Stimulated activated CD4-positive, alpha-beta T cell treated with anti-CD3 and anti-CD28 coated beads, Interleukin-2, amount 100 ng/mL, for 48 hours (primary cell): ENCODE measurements around the gene TMPRSS6.

Experiments used
- DNase-seq, 2 donors: peaks; one replicate each; pipeline ENCODE4 v3.0.0-alpha.2; 2020

The TMPRSS6 gene

GRCh38 chr22:37109242-37109917 is at the start of gene TMPRSS6:
Gene TMPRSS6 (minus strand): TSS chr22:37109713. CDS start chr22:37103417, 6,296 bp downstream.
- DNase-seq: no peak

- no peak for DNase-seq
These were observed 49.4 kb upstream of the TMPRSS6 start for GRCh38 chr22:37158963-37159290.

- no peak for DNase-seq
These were observed 48.2 kb upstream of the TMPRSS6 start for GRCh38 chr22:37157516-37158285.

- DNase-seq: no peak
These were observed 47.3 kb upstream of the TMPRSS6 start for GRCh38 chr22:37156686-37157435.

- no peak for DNase-seq
These were observed 46.5 kb upstream of the TMPRSS6 start for GRCh38 chr22:37155971-37156370.

GRCh38 chr22:37154925-37155712 is 45.6 kb upstream of the TMPRSS6 start:
- DNase-seq: no peak

- DNase-seq: no peak
These were observed 44.4 kb upstream of the TMPRSS6 start for GRCh38 chr22:37153901-37154300.

GRCh38 chr22:37151401-37151800 is 41.9 kb upstream of the TMPRSS6 start:
- no peak for DNase-seq

- no peak for DNase-seq
These were observed 41.2 kb upstream of the TMPRSS6 start for GRCh38 chr22:37150701-37151100.

GRCh38 chr22:37148742-37149665 is 39.5 kb upstream of the TMPRSS6 start:
- no peak for DNase-seq

GRCh38 chr22:37148031-37148651 is 38.6 kb upstream of the TMPRSS6 start:
- DNase-seq: no peak

GRCh38 chr22:37147186-37147990 is 37.9 kb upstream of the TMPRSS6 start:
- no peak for DNase-seq

- DNase-seq: no peak
These were observed 37.1 kb upstream of the TMPRSS6 start for GRCh38 chr22:37146507-37147180.

GRCh38 chr22:37146051-37146385 is 36.5 kb upstream of the TMPRSS6 start:
- no peak for DNase-seq

GRCh38 chr22:37145180-37146050 is 35.9 kb upstream of the TMPRSS6 start:
- no peak for DNase-seq

- no peak for DNase-seq
These were observed 34.7 kb upstream of the TMPRSS6 start for GRCh38 chr22:37144180-37144554.

- no peak for DNase-seq
These were observed 32.5 kb upstream of the TMPRSS6 start for GRCh38 chr22:37141971-37142370.

- DNase-seq: no peak
These were observed 32.0 kb upstream of the TMPRSS6 start for GRCh38 chr22:37141476-37141875.
